ENCODE measurements around the gene EMILIN3. TPM values are rescaled to one million over a fixed set of nuclear protein-coding genes. Genes with fewer than 3 reads are reported as not detected.

Gene EMILIN3
- total and polyA plus RNA-seq, 2 experiments from 2014 or later: not detected

GRCh38 chr20:41412324-41413120 lies 45.9 kb upstream of the EMILIN3 start:
- Histone ChIP-seq H3K4me2 (ENCODE audit: unreplicated experiment) (no peak overlapping the region), H3K9me2 (ENCODE audit: insufficient read depth) (no peaks in the 10 kb centered on the region), H2AFZ (no peak overlapping the region), H3K4me1 (ENCODE audit: insufficient read depth) (0 out of 2 replicates have a peak, but pooled peaks cover 4% of the 10 kb centered on the region), H3K79me2 (ENCODE audit: insufficient read depth) (no peaks in the 10 kb centered on the region), H3K4me3 (no peak overlapping the region), H3K9ac (no peak overlapping the region), H3K27ac (no peak overlapping the region), H3K27me3 (replicated peaks; ENCODE audit: insufficient read depth) (no peaks in the 10 kb centered on the region), H3F3A (ENCODE audit: insufficient read depth) (peaks cover 13% of the 10 kb centered on the region; the same call in 1 of the 2 replicates), H3K36me3 (ENCODE audit: low read depth) (peaks cover 21% of the 10 kb centered on the region; the same call in 1 of the 2 replicates), H3K9me3 (ENCODE audit: low read depth) (no peaks in the 10 kb centered on the region), H4K20me1 (ENCODE audit: insufficient read depth) (no peaks in the 10 kb centered on the region)
- WGBS, 2 experiments (ENCODE audit: low coverage in 1 of 2, low lambda C conversion rate in 2 of 2, missing lambda C conversion rate in 2 of 2): 91 to 94% methylated on average over 12 of the region's 12 CpGs
- DNase-seq: no peak
- TF ChIP-seq EZH2phosphoT487 (IDR thresholded peaks at IDR 0.05; ENCODE audit: insufficient read depth, low read depth) (no peak), EZH2 (IDR thresholded peaks at IDR 0.05; ENCODE audit: insufficient read depth, poor library complexity, severe bottlenecking) (no peak)
- in situ Hi-C loops (cut with MboI): no loop called here

GRCh38 chr20:41411391-41411847 lies 44.8 kb upstream of the EMILIN3 start:
- Histone ChIP-seq H3K4me3 (no peak overlapping the region), H3K36me3 (ENCODE audit: low read depth) (peaks cover 14% of the 10 kb centered on the region; the same call in 1 of the 2 replicates), H3K9me3 (ENCODE audit: low read depth) (no peaks in the 10 kb centered on the region), H3F3A (ENCODE audit: insufficient read depth) (peaks cover 13% of the 10 kb centered on the region; the same call in 1 of the 2 replicates), H3K27me3 (replicated peaks; ENCODE audit: insufficient read depth) (no peaks in the 10 kb centered on the region), H3K4me2 (ENCODE audit: unreplicated experiment) (no peak overlapping the region), H3K4me1 (ENCODE audit: insufficient read depth) (0 out of 2 replicates have a peak, but pooled peaks cover 4% of the 10 kb centered on the region), H2AFZ (no peak overlapping the region), H3K79me2 (ENCODE audit: insufficient read depth) (no peaks in the 10 kb centered on the region), H3K9me2 (ENCODE audit: insufficient read depth) (no peaks in the 10 kb centered on the region), H4K20me1 (ENCODE audit: insufficient read depth) (no peaks in the 10 kb centered on the region), H3K9ac (no peak overlapping the region), H3K27ac (no peak overlapping the region)
- WGBS, 2 experiments (ENCODE audit: low coverage in 1 of 2, low lambda C conversion rate in 2 of 2, missing lambda C conversion rate in 2 of 2): 6 to 23% methylated on average over 2 of the region's 2 CpGs
- peak; percentile 66 for DNase-seq
- in situ Hi-C loops (cut with MboI): no loop called here
- no peak for TF ChIP-seq EZH2 (IDR thresholded peaks at IDR 0.05; ENCODE audit: insufficient read depth, poor library complexity, severe bottlenecking)
- no peak for TF ChIP-seq EZH2phosphoT487 (IDR thresholded peaks at IDR 0.05; ENCODE audit: insufficient read depth, low read depth)

- no peaks in the 10 kb centered on the region for H3K27me3 ChIP-seq (replicated peaks; ENCODE audit: insufficient read depth)
- WGBS, 2 experiments (ENCODE audit: low coverage in 1 of 2, low lambda C conversion rate in 2 of 2, missing lambda C conversion rate in 2 of 2): 68 to 72% methylated on average over 9 of the region's 9 CpGs
Observed at GRCh38 chr20:41408986-41409385, 42.4 kb upstream of the EMILIN3 start.

GRCh38 chr20:41408156-41408794 lies 41.7 kb upstream of the EMILIN3 start:
- 42 to 45% methylated on average over 5 of the region's 5 CpGs for WGBS, 2 experiments (ENCODE audit: low coverage in 1 of 2, low lambda C conversion rate in 2 of 2, missing lambda C conversion rate in 2 of 2)
- H4K20me1 ChIP-seq (ENCODE audit: insufficient read depth): no peaks in the 10 kb centered on the region
- H2AFZ ChIP-seq: no peak overlapping the region
- 0 out of 2 replicates have a peak, but pooled peaks cover 4% of the 10 kb centered on the region for H3K4me1 ChIP-seq (ENCODE audit: insufficient read depth)
- H3K36me3 ChIP-seq (ENCODE audit: low read depth): peaks cover 28% of the 10 kb centered on the region; the same call in 1 of the 2 replicates
- H3K4me3 ChIP-seq: no peak overlapping the region
- in situ Hi-C loops (cut with MboI): no loop called here
- no peak overlapping the region for H3K27ac ChIP-seq
- no peak overlapping the region for H3K4me2 ChIP-seq (ENCODE audit: unreplicated experiment)
- H3K9me3 ChIP-seq (ENCODE audit: low read depth): no peaks in the 10 kb centered on the region
- TF ChIP-seq EZH2phosphoT487 (IDR thresholded peaks at IDR 0.05; ENCODE audit: insufficient read depth, low read depth): no peak
- TF ChIP-seq EZH2 (IDR thresholded peaks at IDR 0.05; ENCODE audit: insufficient read depth, poor library complexity, severe bottlenecking): no peak
- H3K9ac ChIP-seq: no peak overlapping the region
- H3K27me3 ChIP-seq (replicated peaks; ENCODE audit: insufficient read depth): no peaks in the 10 kb centered on the region
- DNase-seq: no peak
- H3F3A ChIP-seq (ENCODE audit: insufficient read depth): peaks cover 13% of the 10 kb centered on the region; the same call in 1 of the 2 replicates
- H3K9me2 ChIP-seq (ENCODE audit: insufficient read depth): no peaks in the 10 kb centered on the region
- H3K79me2 ChIP-seq (ENCODE audit: insufficient read depth): no peaks in the 10 kb centered on the region

More at GRCh38 chr20:41408986-41409385, 42.4 kb upstream of the EMILIN3 start:
- Histone ChIP-seq H3K36me3 (ENCODE audit: low read depth) (peaks cover 23% of the 10 kb centered on the region; the same call in 1 of the 2 replicates), H4K20me1 (ENCODE audit: insufficient read depth) (no peaks in the 10 kb centered on the region), H3K9me3 (ENCODE audit: low read depth) (no peaks in the 10 kb centered on the region), H3K4me2 (ENCODE audit: unreplicated experiment) (no peak overlapping the region), H3K27ac (no peak overlapping the region), H3K9me2 (ENCODE audit: insufficient read depth) (no peaks in the 10 kb centered on the region), H2AFZ (no peak overlapping the region), H3K4me1 (ENCODE audit: insufficient read depth) (0 out of 2 replicates have a peak, but pooled peaks cover 4% of the 10 kb centered on the region), H3K9ac (no peak overlapping the region), H3F3A (ENCODE audit: insufficient read depth) (peaks cover 13% of the 10 kb centered on the region; the same call in 1 of the 2 replicates), H3K4me3 (no peak overlapping the region), H3K79me2 (ENCODE audit: insufficient read depth) (no peaks in the 10 kb centered on the region)
- in situ Hi-C loops (cut with MboI): no loop called here
- TF ChIP-seq EZH2phosphoT487 (IDR thresholded peaks at IDR 0.05; ENCODE audit: insufficient read depth, low read depth) (no peak), EZH2 (IDR thresholded peaks at IDR 0.05; ENCODE audit: insufficient read depth, poor library complexity, severe bottlenecking) (no peak)
- no peak for DNase-seq
